ENCODE data around the gene DDX42.

- TF ChIP-seq, protein P1, sequence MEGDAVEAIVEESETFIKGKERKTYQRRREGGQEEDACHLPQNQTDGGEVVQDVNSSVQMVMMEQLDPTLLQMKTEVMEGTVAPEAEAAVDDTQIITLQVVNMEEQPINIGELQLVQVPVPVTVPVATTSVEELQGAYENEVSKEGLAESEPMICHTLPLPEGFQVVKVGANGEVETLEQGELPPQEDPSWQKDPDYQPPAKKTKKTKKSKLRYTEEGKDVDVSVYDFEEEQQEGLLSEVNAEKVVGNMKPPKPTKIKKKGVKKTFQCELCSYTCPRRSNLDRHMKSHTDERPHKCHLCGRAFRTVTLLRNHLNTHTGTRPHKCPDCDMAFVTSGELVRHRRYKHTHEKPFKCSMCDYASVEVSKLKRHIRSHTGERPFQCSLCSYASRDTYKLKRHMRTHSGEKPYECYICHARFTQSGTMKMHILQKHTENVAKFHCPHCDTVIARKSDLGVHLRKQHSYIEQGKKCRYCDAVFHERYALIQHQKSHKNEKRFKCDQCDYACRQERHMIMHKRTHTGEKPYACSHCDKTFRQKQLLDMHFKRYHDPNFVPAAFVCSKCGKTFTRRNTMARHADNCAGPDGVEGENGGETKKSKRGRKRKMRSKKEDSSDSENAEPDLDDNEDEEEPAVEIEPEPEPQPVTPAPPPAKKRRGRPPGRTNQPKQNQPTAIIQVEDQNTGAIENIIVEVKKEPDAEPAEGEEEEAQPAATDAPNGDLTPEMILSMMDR (IDR thresholded peaks at IDR 0.05; ENCODE audit: poor library complexity), result no peak
- TF ChIP-seq EZH2 (IDR thresholded peaks at IDR 0.05; ENCODE audit: borderline replicate concordance) (no peak), EZH2phosphoT487 (IDR thresholded peaks at IDR 0.05; ENCODE audit: low read depth, severe bottlenecking, unreplicated experiment) (no peak)
Measured at GRCh38 chr17:63764716-63765115, 9.3 kb upstream of the DDX42 start.

All from hepatocyte (in vitro differentiated cells).